Psoas muscle (tissue), 8 donors: Measurements from ENCODE around the gene CLEC16A. TPM values are rescaled to one million over a fixed set of nuclear protein-coding genes. Genes with fewer than 3 reads are reported as not detected.

Experiments used
- ATAC-seq, 4 donors: fragments of 200-7000 bp; cut with Tn5 transposase; one replicate each; pipeline ENCODE4 v1.9.1; 2020; ENCODE audit warnings: moderate library complexity in 3 of 4, mild to moderate bottlenecking in 2 of 4
- DNase-seq, 2 donors: peaks; one replicate each; pipeline ENCODE4 v3.0.0-alpha.2; 2020
- H3K27ac ChIP-seq: fragments of 200-600 bp; one replicate; pipeline ENCODE4 v1.8.0; 2022
- H3K27me3 ChIP-seq, 3 donors: fragments of 200-600 bp in 1 of 3; one replicate each; pipeline versions ENCODE4 v1.6.1 to v1.8.0; 2013 to 2022; ENCODE audit warnings: low read length in 2 of 3, mild to moderate bottlenecking in 2 of 3, moderate library complexity in 1 of 3; ENCODE audit not compliant: insufficient read depth in 3 of 3
- H3K36me3 ChIP-seq, 2 donors: fragments of 200-600 bp in 1 of 2; one replicate each; pipeline versions ENCODE4 v1.6.1 to v1.8.0; 2013 to 2022; ENCODE audit warnings: low read depth in 1 of 2, mild to moderate bottlenecking in 1 of 2, moderate library complexity in 1 of 2; ENCODE audit not compliant: insufficient read depth in 1 of 2
- H3K4me1 ChIP-seq: fragments of 200-600 bp; one replicate; pipeline ENCODE4 v1.8.0; 2022
- H3K4me3 ChIP-seq: fragments of 200-600 bp; one replicate; pipeline ENCODE4 v1.8.0; 2022; ENCODE audit warnings: mild to moderate bottlenecking
- H3K9me3 ChIP-seq: fragments of 200-600 bp; one replicate; pipeline ENCODE4 v1.8.0; 2022
- CTCF ChIP-seq: fragments of 200-600 bp; IDR thresholded peaks from one replicate; pipeline ENCODE4 v1.8.0; 2022; ENCODE audit warnings: antibody characterized with exemption
- WGBS, 3 donors: extraction: QIAGEN DNeasy Blood & Tissue Kit; methylation state at CpG; one replicate each; pipeline versions ENCODE4 v1.1.6 to v1.1.7; 2013; 5-methylcytosine and 5-hydroxymethylcytosine counted together
- intact Hi-C, 2 donors: fragments of 100-400 bp; cut with DNase I; formaldehyde crosslinking; loops; one replicate each; pipeline versions ENCODE4 v1.11.0 to v1.14.2; 2022
- polyA plus RNA-seq, 3 donors: library from polyadenylated mRNA; stranded (reverse); fragments of 200-250 nt; gene quantifications; one replicate each; pipeline ENCODE4 v1.2.3, GENCODE V29; 2013
- total RNA-seq, 4 donors: library from RNA; stranded (reverse); fragmentation: NEBNext Ultra II Directional in 2 of 4; extraction: Animal tissue kit (Norgen Biotek cat#: 25700) in 2 of 4; gene quantifications; one replicate each; pipeline versions ENCODE4 v1.2.1 to v1.2.4, GENCODE V29; 2021 to 2023
- donor health status: healthy with polysubstance abuse.
- donor health status: DM: no; HTN: no; CAD: no; lungs with moderate emphysema.
- donor health status: Bipolar disorder and iron deficiency.
- donor health status: healthy.
- donor health status: DM: yes; HTN: yes; CAD: no.
- donor health status: DM: no; HTN: no; CAD: no.
- donor health status: DM: no; HTN: no; CAD: no.
- donor health status: DM: yes; HTN: yes; CAD: no.

CLEC16A gene
- total and polyA plus RNA-seq, 7 donors: 13.1 to 28.1 (median 21.4) TPM

- Histone ChIP-seq H3K36me3 (no peaks in the 10 kb centered on the region), H3K27me3 (peaks cover 0 to 7% (median 0%) of the 10 kb centered on the region in 3 donors), H3K9me3 (no peaks in the 10 kb centered on the region), H3K4me3 (no peak overlapping the region), H3K27ac (no peak overlapping the region), H3K4me1 (no peaks in the 10 kb centered on the region)
- ATAC-seq: no peak
- TF ChIP-seq CTCF: no peak
- WGBS, 3 donors: 86 to 100% (median 95%) methylated on average over 3 of the region's 3 CpGs
- DNase-seq: no peak
- intact Hi-C loops: no loop called here
These were observed 263.3 kb downstream of the CLEC16A start for GRCh38 chr16:11207646-11208045.

GRCh38 chr16:11208916-11209665 lies 264.7 kb downstream of the CLEC16A start:
- H3K27me3 ChIP-seq: peaks cover 0 to 7% (median 0%) of the 10 kb centered on the region in 3 donors

DNA sequence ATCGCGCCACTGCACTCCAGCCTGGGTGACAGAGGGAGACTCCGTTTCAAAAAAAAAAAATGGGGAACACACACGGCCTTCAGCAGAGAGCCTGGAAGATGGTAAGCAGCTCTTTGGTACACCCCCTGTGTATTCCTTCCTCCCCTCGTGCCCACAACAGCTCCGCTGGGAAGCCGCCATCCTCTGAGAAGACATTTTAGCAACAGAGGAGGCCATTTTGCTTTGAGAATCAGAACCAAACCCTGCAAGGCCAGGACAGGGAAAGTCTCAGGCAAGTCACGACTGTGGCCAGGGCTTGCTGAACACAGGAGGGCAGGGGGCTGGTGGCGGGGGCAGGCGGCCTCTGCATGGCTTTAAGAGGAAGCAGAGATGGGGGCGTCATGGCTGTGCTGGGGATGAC lies 265.9 kb downstream of the CLEC16A start:
- intact Hi-C loops: no loop called here
- TF ChIP-seq CTCF: no peak
- H3K4me3 ChIP-seq: no peak overlapping the region
- H3K27ac ChIP-seq: no peak overlapping the region
- peaks cover 0 to 7% (median 0%) of the 10 kb centered on the region in 3 donors for H3K27me3 ChIP-seq
- H3K4me1 ChIP-seq: no peaks in the 10 kb centered on the region
- no peak for ATAC-seq
- no peaks in the 10 kb centered on the region for H3K36me3 ChIP-seq
- no peak for DNase-seq
- no peaks in the 10 kb centered on the region for H3K9me3 ChIP-seq
- 80 to 86% (median 82%) methylated on average over 11 of the region's 11 CpGs for WGBS, 3 donors

More at GRCh38 chr16:11208916-11209665, 264.7 kb downstream of the CLEC16A start:
- Histone ChIP-seq H3K9me3 (no peaks in the 10 kb centered on the region), H3K36me3 (no peaks in the 10 kb centered on the region), H3K27ac (no peak overlapping the region), H3K4me3 (no peak overlapping the region), H3K4me1 (no peaks in the 10 kb centered on the region)
- TF ChIP-seq CTCF: no peak
- 68 to 83% (median 71%) methylated on average over 9 of the region's 9 CpGs for WGBS, 3 donors
- DNase-seq: no peak
- ATAC-seq: no peak
- intact Hi-C loops: no loop called here

- peaks cover 0 to 9% (median 0%) of the 10 kb centered on the region in 3 donors for H3K27me3 ChIP-seq
- peak in 1 of 2 donors; percentile 53 for DNase-seq
- H3K36me3 ChIP-seq: no peaks in the 10 kb centered on the region
- TF ChIP-seq CTCF: no peak
- 70 to 76% (median 70%) methylated on average over 16 of the region's 16 CpGs for WGBS, 3 donors
- peaks cover 10% of the 10 kb centered on the region for H3K9me3 ChIP-seq
- intact Hi-C loops: no loop called here
- H3K4me1 ChIP-seq: no peaks in the 10 kb centered on the region
- no peak overlapping the region for H3K27ac ChIP-seq
- no peak overlapping the region for H3K4me3 ChIP-seq
- ATAC-seq: peak in 1 of 4 donors; percentile 27
These were observed 267.0 kb downstream of the CLEC16A start for GRCh38 chr16:11211061-11211976.
